ENCODE results near the gene BCL11A.

Gene BCL11A

GRCh38 chr2:60552078-60552850, 1.2 kb downstream of the BCL11A start:
- peaks cover 3% of the 10 kb centered on the region; the same call in 1 of the 2 replicates for H4K20me1 ChIP-seq (ENCODE audit: control insufficient read depth, insufficient read depth, low read depth, low read length)
- H3K27me3 ChIP-seq (ENCODE audit: control insufficient read depth, low read length) = no peaks in the 10 kb centered on the region
- peak overlapping the region; percentile 95 for H3K4me2 ChIP-seq (ENCODE audit: low read length)
- no peaks in the 10 kb centered on the region for H3K9me3 ChIP-seq (ENCODE audit: control insufficient read depth, insufficient read depth, low read length)
- H3K27ac ChIP-seq (ENCODE audit: low read depth, low read length) = peak overlapping the region; percentile 95
- peaks cover 64% of the 10 kb centered on the region for H3K36me3 ChIP-seq (ENCODE audit: control insufficient read depth, low read length)
- H3K4me1 ChIP-seq (ENCODE audit: control insufficient read depth, low read length) = peaks cover 19% of the 10 kb centered on the region
- H3F3A ChIP-seq (ENCODE audit: control insufficient read depth, insufficient read depth) = peaks cover 29% of the 10 kb centered on the region
- H3K9me2 ChIP-seq (replicated peaks; ENCODE audit: control insufficient read depth, low read length) = no peaks in the 10 kb centered on the region
- TF ChIP-seq EZH2phosphoT487 (IDR thresholded peaks at IDR 0.05; ENCODE audit: borderline replicate concordance, low read length) = no peak
- TF ChIP-seq, protein P1, sequence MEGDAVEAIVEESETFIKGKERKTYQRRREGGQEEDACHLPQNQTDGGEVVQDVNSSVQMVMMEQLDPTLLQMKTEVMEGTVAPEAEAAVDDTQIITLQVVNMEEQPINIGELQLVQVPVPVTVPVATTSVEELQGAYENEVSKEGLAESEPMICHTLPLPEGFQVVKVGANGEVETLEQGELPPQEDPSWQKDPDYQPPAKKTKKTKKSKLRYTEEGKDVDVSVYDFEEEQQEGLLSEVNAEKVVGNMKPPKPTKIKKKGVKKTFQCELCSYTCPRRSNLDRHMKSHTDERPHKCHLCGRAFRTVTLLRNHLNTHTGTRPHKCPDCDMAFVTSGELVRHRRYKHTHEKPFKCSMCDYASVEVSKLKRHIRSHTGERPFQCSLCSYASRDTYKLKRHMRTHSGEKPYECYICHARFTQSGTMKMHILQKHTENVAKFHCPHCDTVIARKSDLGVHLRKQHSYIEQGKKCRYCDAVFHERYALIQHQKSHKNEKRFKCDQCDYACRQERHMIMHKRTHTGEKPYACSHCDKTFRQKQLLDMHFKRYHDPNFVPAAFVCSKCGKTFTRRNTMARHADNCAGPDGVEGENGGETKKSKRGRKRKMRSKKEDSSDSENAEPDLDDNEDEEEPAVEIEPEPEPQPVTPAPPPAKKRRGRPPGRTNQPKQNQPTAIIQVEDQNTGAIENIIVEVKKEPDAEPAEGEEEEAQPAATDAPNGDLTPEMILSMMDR (IDR thresholded peaks at IDR 0.05; ENCODE audit: low read depth, low read length, poor library complexity, severe bottlenecking) = no peak
- peaks cover 95% of the 10 kb centered on the region for H3K79me2 ChIP-seq (ENCODE audit: control insufficient read depth, low read length)
- peak overlapping the region; percentile 88 for H3K4me3 ChIP-seq (ENCODE audit: low read length)

GRCh38 chr2:60551240-60552077, 2.0 kb downstream of the BCL11A start:
- no peaks in the 10 kb centered on the region for H3K9me2 ChIP-seq (replicated peaks; ENCODE audit: control insufficient read depth, low read length)
- peaks cover 72% of the 10 kb centered on the region for H3K36me3 ChIP-seq (ENCODE audit: control insufficient read depth, low read length)
- H4K20me1 ChIP-seq (ENCODE audit: control insufficient read depth, insufficient read depth, low read depth, low read length) = peaks cover 7% of the 10 kb centered on the region
- TF ChIP-seq, protein P1 (IDR thresholded peaks at IDR 0.05; ENCODE audit: low read depth, low read length, poor library complexity, severe bottlenecking) = no peak
- TF ChIP-seq EZH2phosphoT487 (IDR thresholded peaks at IDR 0.05; ENCODE audit: borderline replicate concordance, low read length) = no peak
- H3K27me3 ChIP-seq (ENCODE audit: control insufficient read depth, low read length) = no peaks in the 10 kb centered on the region
- H3K4me1 ChIP-seq (ENCODE audit: control insufficient read depth, low read length) = peaks cover 26% of the 10 kb centered on the region
- H3K9me3 ChIP-seq (ENCODE audit: control insufficient read depth, insufficient read depth, low read length) = no peaks in the 10 kb centered on the region
- H3F3A ChIP-seq (ENCODE audit: control insufficient read depth, insufficient read depth) = peaks cover 33% of the 10 kb centered on the region
- H3K4me2 ChIP-seq (ENCODE audit: low read length) = peak overlapping the region; percentile 95
- H3K4me3 ChIP-seq (ENCODE audit: low read length) = peak overlapping the region; percentile 88
- H3K27ac ChIP-seq (ENCODE audit: low read depth, low read length) = peak overlapping the region; percentile 95
- peaks cover 95% of the 10 kb centered on the region for H3K79me2 ChIP-seq (ENCODE audit: control insufficient read depth, low read length)

- Histone ChIP-seq H4K20me1 (ENCODE audit: control insufficient read depth, insufficient read depth, low read depth, low read length) (peaks cover 13% of the 10 kb centered on the region), H3K27ac (ENCODE audit: low read depth, low read length) (peak overlapping the region; percentile 95), H3K4me1 (ENCODE audit: control insufficient read depth, low read length) (peaks cover 30% of the 10 kb centered on the region), H3K9me3 (ENCODE audit: control insufficient read depth, insufficient read depth, low read length) (no peaks in the 10 kb centered on the region), H3K4me3 (ENCODE audit: low read length) (peak overlapping the region; percentile 88), H3K4me2 (ENCODE audit: low read length) (peak overlapping the region; percentile 95), H3K27me3 (ENCODE audit: control insufficient read depth, low read length) (no peaks in the 10 kb centered on the region), H3K79me2 (ENCODE audit: control insufficient read depth, low read length) (peaks cover 97% of the 10 kb centered on the region), H3K9me2 (replicated peaks; ENCODE audit: control insufficient read depth, low read length) (no peaks in the 10 kb centered on the region), H3K36me3 (ENCODE audit: control insufficient read depth, low read length) (peaks cover 78% of the 10 kb centered on the region), H3F3A (ENCODE audit: control insufficient read depth, insufficient read depth) (peaks cover 33% of the 10 kb centered on the region)
- TF ChIP-seq EZH2phosphoT487 (IDR thresholded peaks at IDR 0.05; ENCODE audit: borderline replicate concordance, low read length) = no peak
- TF ChIP-seq, protein P1 (IDR thresholded peaks at IDR 0.05; ENCODE audit: low read depth, low read length, poor library complexity, severe bottlenecking) = no peak
These were observed 2.5 kb downstream of the BCL11A start for GRCh38 chr2:60550984-60551239.

Data from DOHH2 (cell line).